ENCODE results near the gene RALGAPA1.
A peak's percentile ranks its signal among the peaks of the same experiment; 100 is the strongest.

The RALGAPA1 gene

DNA sequence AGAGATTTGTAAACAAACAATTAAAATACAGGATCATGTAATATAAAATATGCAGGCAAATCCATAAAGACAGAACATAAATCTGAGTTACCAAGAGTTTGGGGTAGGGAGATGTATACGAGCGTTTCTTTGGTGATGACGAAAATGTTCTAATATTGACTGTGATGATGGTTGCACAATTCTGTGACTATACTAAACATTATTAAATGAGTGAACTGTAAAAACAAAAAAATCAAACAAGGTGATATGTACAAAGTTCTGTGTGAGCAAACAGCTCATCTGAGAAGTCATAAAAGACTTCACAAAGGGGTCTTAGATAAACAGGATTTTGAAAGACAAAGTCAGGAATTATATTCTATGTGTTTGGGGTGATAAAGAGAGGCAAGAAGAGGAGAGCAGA lies 147.2 kb downstream of the RALGAPA1 start:
- no peak overlapping the region for H3K4me3 ChIP-seq (replicated peaks; ENCODE audit: low read depth, low read length)
- no peak for DNase-seq (ENCODE audit: low read depth)
- TF ChIP-seq, protein P1, sequence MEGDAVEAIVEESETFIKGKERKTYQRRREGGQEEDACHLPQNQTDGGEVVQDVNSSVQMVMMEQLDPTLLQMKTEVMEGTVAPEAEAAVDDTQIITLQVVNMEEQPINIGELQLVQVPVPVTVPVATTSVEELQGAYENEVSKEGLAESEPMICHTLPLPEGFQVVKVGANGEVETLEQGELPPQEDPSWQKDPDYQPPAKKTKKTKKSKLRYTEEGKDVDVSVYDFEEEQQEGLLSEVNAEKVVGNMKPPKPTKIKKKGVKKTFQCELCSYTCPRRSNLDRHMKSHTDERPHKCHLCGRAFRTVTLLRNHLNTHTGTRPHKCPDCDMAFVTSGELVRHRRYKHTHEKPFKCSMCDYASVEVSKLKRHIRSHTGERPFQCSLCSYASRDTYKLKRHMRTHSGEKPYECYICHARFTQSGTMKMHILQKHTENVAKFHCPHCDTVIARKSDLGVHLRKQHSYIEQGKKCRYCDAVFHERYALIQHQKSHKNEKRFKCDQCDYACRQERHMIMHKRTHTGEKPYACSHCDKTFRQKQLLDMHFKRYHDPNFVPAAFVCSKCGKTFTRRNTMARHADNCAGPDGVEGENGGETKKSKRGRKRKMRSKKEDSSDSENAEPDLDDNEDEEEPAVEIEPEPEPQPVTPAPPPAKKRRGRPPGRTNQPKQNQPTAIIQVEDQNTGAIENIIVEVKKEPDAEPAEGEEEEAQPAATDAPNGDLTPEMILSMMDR (IDR thresholded peaks at IDR 0.05; ENCODE audit: low read length, missing control alignments): no peak

DNA sequence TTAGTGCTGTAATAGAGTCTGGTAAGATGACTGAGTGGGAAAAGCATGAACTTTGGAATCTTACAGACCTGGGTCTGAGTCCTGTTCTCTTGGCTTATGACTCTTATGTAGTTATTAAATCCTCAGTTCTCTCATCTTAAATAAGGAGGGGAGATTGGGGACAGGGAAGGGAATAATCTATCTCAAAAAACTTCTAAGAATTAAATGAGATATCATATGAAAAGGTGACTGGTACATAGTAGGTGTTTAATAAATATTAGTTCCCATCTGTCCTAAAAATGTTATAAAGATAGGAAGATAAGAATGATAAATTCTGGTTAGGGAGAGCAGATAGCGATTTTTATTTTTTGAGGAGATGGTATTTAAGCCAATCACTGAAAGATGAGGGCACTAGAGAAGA lies 156.1 kb downstream of the RALGAPA1 start:
- H3K4me3 ChIP-seq (replicated peaks; ENCODE audit: low read depth, low read length): no peak overlapping the region
- no peak for DNase-seq (ENCODE audit: low read depth)
- TF ChIP-seq, protein P1 (IDR thresholded peaks at IDR 0.05; ENCODE audit: low read length, missing control alignments): no peak

DNA sequence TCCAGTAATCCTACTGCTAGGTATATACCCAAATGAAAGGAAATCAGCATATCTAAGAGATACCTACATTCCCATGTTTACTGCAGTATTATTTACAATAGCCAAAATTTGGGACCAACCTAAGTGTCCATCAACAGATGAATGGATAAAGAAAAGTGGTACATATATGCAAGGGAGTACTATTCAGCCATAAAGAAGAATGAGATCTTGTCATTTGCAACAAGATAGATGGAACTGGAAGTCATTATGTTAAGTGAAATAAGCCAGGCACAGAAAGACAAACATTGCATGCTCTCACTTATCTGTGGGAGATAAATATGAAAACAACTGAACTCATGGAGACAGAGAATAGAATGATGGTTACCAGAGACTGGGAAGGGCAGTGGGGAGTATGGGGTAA lies 165.6 kb downstream of the RALGAPA1 start:
- DNase-seq (ENCODE audit: low read depth): no peak
- no peak overlapping the region for H3K4me3 ChIP-seq (replicated peaks; ENCODE audit: low read depth, low read length)
- TF ChIP-seq, protein P1 (IDR thresholded peaks at IDR 0.05; ENCODE audit: low read length, missing control alignments): no peak

DNA sequence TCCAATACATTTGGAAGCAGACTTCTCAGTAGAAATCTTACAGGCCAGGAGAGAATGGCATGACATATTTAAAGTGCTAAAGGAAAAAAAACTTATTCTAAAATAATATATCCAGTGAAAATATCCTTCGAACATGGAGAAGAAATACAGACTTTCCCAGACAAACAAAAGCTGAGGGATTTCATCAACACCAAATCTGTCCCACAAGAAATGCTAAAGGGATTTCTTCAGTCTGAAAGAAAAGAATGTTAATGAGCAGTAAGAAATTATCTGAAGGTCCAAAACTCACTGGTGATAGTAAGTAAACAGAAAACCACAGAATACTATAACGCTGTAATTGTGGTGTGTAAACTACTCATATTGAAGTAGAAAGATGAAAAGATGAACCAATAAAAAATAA lies 171.2 kb downstream of the RALGAPA1 start:
- no peak for DNase-seq (ENCODE audit: low read depth)
- no peak overlapping the region for H3K4me3 ChIP-seq (replicated peaks; ENCODE audit: low read depth, low read length)
- TF ChIP-seq, protein P1 (IDR thresholded peaks at IDR 0.05; ENCODE audit: low read length, missing control alignments): no peak

DNA sequence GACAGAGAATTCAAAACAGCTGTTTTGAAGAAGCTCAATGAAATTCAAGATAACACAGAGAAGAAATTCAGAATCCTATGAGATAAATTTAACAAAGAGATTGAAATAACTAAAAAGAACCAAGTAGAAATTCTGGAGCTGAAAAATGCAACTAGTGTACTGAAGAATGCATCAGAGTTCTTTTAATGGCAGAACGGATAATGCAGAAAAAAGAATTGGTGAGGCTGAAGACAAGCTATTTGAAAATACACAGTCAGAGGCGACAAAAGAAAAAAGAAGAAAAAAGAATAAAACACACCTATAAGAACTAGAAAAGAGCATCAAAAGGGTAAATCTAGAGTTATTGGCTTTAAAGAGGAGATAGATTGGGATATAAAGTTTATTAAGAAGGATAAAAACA lies 171.8 kb downstream of the RALGAPA1 start:
- TF ChIP-seq, protein P1 (IDR thresholded peaks at IDR 0.05; ENCODE audit: low read length, missing control alignments): no peak
- no peak overlapping the region for H3K4me3 ChIP-seq (replicated peaks; ENCODE audit: low read depth, low read length)
- no peak for DNase-seq (ENCODE audit: low read depth)

DNA sequence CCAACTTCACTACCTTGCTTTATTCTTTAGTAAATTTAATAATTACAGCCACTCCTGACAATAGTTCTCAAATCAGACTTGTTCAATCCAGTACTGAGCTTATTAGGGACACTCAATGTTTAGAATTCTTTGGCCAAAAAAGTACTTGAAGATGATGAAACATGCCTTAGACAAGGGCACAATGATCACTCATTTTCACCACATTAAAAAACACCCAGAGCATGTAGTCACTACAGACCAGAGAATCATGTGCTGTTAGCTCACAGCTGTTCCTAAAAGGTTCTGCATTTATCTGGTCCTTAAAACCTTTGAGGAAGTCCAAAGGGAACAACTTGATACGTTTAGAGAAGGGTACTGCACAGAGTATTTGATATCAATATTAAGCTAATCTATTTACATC lies 176.4 kb downstream of the RALGAPA1 start:
- DNase-seq (ENCODE audit: low read depth): peak; percentile 25
- TF ChIP-seq, protein P1 (IDR thresholded peaks at IDR 0.05; ENCODE audit: low read length, missing control alignments): no peak
- H3K4me3 ChIP-seq (replicated peaks; ENCODE audit: low read depth, low read length): no peak overlapping the region

DNA sequence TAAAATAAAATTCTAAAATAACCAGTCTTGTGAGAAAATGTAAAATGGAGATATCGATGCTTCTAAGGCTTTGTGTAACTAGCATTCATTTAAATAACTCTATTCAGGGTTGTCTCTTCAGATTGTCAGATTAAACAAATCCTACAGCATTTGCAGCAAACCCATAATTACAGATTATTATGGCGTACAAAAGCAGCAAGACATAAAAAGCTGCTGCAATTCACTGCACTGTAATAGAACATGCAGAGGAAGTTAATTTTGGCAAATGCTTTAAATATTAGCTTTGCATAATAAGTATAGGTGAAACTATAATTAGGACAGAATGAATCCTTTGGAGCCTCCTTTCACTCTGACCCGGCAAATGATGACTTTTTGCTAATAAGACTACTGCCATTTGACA lies 176.8 kb downstream of the RALGAPA1 start:
- TF ChIP-seq, protein P1 (IDR thresholded peaks at IDR 0.05; ENCODE audit: low read length, missing control alignments): no peak
- DNase-seq (ENCODE audit: low read depth): no peak
- H3K4me3 ChIP-seq (replicated peaks; ENCODE audit: low read depth, low read length): no peak overlapping the region
